CD1c-positive myeloid dendritic cell (primary cell): ENCODE results near the gene MPZL3.

Source experiments
- DNase-seq: peaks from one replicate; pipeline ENCODE4 v3.0.0-alpha.2; 2016; ENCODE audit errors: extremely low spot score

Gene MPZL3

GRCh38 chr11:118264569-118265465, 12.7 kb upstream of the MPZL3 start:
- no peak for DNase-seq

GRCh38 chr11:118263695-118264568, 11.8 kb upstream of the MPZL3 start, which contains the start of gene MPZL2:
Gene MPZL2 (minus strand): TSS chr11:118264297. CDS start chr11:118264153, 144 bp downstream.
- DNase-seq = peak; percentile 9

- no peak for DNase-seq
Measured at GRCh38 chr11:118263112-118263511, 10.9 kb upstream of the MPZL3 start.

GRCh38 chr11:118260353-118260752, 8.2 kb upstream of the MPZL3 start:
- no peak for DNase-seq

GRCh38 chr11:118259138-118259537, 7.0 kb upstream of the MPZL3 start:
- DNase-seq = no peak

GRCh38 chr11:118258410-118258809, 6.2 kb upstream of the MPZL3 start:
- DNase-seq = no peak

GRCh38 chr11:118252688-118253087, 523 bp upstream of the MPZL3 start:
- DNase-seq = peak; percentile 71

GRCh38 chr11:118247041-118247440, 5.1 kb downstream of the MPZL3 start:
- no peak for DNase-seq

- DNase-seq = no peak
Measured at GRCh38 chr11:118245936-118246562, 6.1 kb downstream of the MPZL3 start.

- DNase-seq = no peak
Measured at GRCh38 chr11:118243993-118244762, 8.0 kb downstream of the MPZL3 start.

GRCh38 chr11:118243161-118243560, 9.0 kb downstream of the MPZL3 start:
- DNase-seq = no peak

GRCh38 chr11:118241764-118242098, 10.4 kb downstream of the MPZL3 start:
- no peak for DNase-seq

GRCh38 chr11:118240999-118241763, 11.0 kb downstream of the MPZL3 start:
- peak; percentile 90 for DNase-seq

GRCh38 chr11:118239509-118240205, 12.5 kb downstream of the MPZL3 start:
- DNase-seq = peak; percentile 31

- no peak for DNase-seq
Measured at GRCh38 chr11:118238929-118239328, 13.2 kb downstream of the MPZL3 start.

- peak; percentile 67 for DNase-seq
Measured at GRCh38 chr11:118238421-118238820, 13.7 kb downstream of the MPZL3 start.

- no peak for DNase-seq
Measured at GRCh38 chr11:118236170-118236569, 16.0 kb downstream of the MPZL3 start.

GRCh38 chr11:118234833-118235232, 17.3 kb downstream of the MPZL3 start:
- no peak for DNase-seq

GRCh38 chr11:118233850-118234249, 18.3 kb downstream of the MPZL3 start:
- DNase-seq = no peak

- no peak for DNase-seq
Measured at GRCh38 chr11:118233377-118233776, 18.8 kb downstream of the MPZL3 start.
